GM12878 (cell line): Measurements from ENCODE around the gene ZNF284. TPM values are rescaled to one million over a fixed set of nuclear protein-coding genes. Genes with fewer than 3 reads are reported as not detected.

Source experiments
- BHLHE40 ChIP-seq, 2 experiments: fragments of 450-650 bp in 1 of 2; IDR thresholded peaks; 2 replicates each; pipeline ENCODE4 v1.6.1; 2011 to 2017; ENCODE audit warnings: low read depth in 2 of 2, borderline replicate concordance in 1 of 2, improper control_type of control experiment in 1 of 2, low read length in 1 of 2, mild to moderate bottlenecking in 1 of 2
- ELK1 ChIP-seq: IDR thresholded peaks from 2 replicates; pipeline ENCODE4 v1.6.1; 2012; ENCODE audit warnings: low read depth, low read length, improper control_type of control experiment
- JUND ChIP-seq: IDR thresholded peaks from 2 replicates; pipeline ENCODE4 v1.6.1; 2012; ENCODE audit warnings: low read depth, mild to moderate bottlenecking, low read length, improper control_type of control experiment, moderate library complexity
- PRDM15 ChIP-seq: fragments of 450-650 bp; formaldehyde crosslinking; IDR thresholded peaks from 2 replicates; pipeline ENCODE4 v1.4.0; 2020; ENCODE audit warnings: mild to moderate bottlenecking, moderate library complexity
- SIX5 ChIP-seq: IDR thresholded peaks from 2 replicates; pipeline ENCODE4 v1.6.1; 2011; ENCODE audit warnings: mild to moderate bottlenecking, low read depth, low read length, moderate library complexity; ENCODE audit not compliant: severe bottlenecking
- TAF1 ChIP-seq: IDR thresholded peaks from 2 replicates; pipeline ENCODE4 v1.6.1; 2011; ENCODE audit warnings: mild to moderate bottlenecking, low read depth, low read length, borderline replicate concordance
- polyA plus RNA-seq, 11 experiments: library from polyadenylated mRNA; depleted of rRNA in 4 of 11; unstranded in 6 of 11; stranded (reverse) in 5 of 11; fragments of >200 nt; fragmentation: Nextera tagmentation in 4 of 11; fragmentation: Illumina TruSeq in 1 of 11; extraction: Ambion mirVana in 4 of 11; extraction: Trizol in 1 of 11; gene quantifications; 1 replicate in 1 of 11; 2 replicates in 10 of 11; pipeline versions ENCODE4 v1.2.1 to v1.2.3, GENCODE V29; 2011 to 2016; ENCODE audit warnings: inconsistent platforms in 2 of 11, missing spikeins in 2 of 11, low read depth in 1 of 11
- total RNA-seq, 4 experiments: library from RNA; depleted of rRNA in 3 of 4; stranded (reverse); fragments of >200 nt in 3 of 4; fragmentation: Illumina TruSeq in 1 of 4; extraction: Trizol in 1 of 4; gene quantifications; 2 replicates each; pipeline versions ENCODE4 v1.2.1 to v1.2.3, GENCODE V29; 2013 to 2021
- TF ChIP-seq, protein P1 (sequence below): IDR thresholded peaks from 2 replicates; pipeline ENCODE4 v1.6.1; 2012; ENCODE audit warnings: low read depth, low read length, improper control_type of control experiment
- TF ChIP-seq, protein P2 (sequence below): IDR thresholded peaks from 2 replicates; pipeline ENCODE4 v1.6.1; 2011; ENCODE audit warnings: mild to moderate bottlenecking, low read depth, low read length, moderate library complexity; ENCODE audit not compliant: insufficient replicate concordance

The ZNF284 gene
- total and polyA plus RNA-seq, 10 of the 15 experiments (the other 5 are each of a cell fraction or from before 2014, with no cell fraction given) = 0.35 to 1.7 (median 0.60) TPM

DNA sequence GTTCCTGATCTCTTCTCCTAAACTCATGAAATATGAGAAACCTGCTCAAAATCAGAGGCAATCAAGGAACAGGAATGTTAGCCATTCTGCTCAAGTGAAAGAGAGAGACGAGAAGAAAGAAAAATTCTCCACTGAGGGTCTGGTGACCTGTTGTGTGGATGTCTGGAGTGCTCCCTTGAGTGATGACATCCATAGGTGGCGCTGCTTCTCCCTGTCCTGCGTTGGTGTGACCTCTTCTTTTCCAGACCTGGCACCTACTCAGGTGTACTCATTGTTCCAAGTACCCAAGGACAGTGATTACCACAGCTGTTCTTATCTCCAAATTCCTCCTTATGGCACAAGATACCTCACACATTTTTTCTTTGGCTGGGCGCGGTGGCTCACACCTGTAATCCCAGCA is 16.1 kb upstream of the ZNF284 start (continued):
- TF ChIP-seq ELK1 (no peak), TAF1 (no peak), BHLHE40 (IDR thresholded peaks at IDR 0.05; ENCODE audit: borderline replicate concordance in 1 of 2, low read depth in 2 of 2, low read length in 1 of 2) (no peak), SIX5 (no peak), PRDM15 (CRISPR knock-in tag) (no peak), JUND (no peak)
- TF ChIP-seq, protein P1, sequence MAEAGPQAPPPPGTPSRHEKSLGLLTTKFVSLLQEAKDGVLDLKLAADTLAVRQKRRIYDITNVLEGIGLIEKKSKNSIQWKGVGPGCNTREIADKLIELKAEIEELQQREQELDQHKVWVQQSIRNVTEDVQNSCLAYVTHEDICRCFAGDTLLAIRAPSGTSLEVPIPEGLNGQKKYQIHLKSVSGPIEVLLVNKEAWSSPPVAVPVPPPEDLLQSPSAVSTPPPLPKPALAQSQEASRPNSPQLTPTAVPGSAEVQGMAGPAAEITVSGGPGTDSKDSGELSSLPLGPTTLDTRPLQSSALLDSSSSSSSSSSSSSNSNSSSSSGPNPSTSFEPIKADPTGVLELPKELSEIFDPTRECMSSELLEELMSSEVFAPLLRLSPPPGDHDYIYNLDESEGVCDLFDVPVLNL = no peak
- TF ChIP-seq, protein P2, sequence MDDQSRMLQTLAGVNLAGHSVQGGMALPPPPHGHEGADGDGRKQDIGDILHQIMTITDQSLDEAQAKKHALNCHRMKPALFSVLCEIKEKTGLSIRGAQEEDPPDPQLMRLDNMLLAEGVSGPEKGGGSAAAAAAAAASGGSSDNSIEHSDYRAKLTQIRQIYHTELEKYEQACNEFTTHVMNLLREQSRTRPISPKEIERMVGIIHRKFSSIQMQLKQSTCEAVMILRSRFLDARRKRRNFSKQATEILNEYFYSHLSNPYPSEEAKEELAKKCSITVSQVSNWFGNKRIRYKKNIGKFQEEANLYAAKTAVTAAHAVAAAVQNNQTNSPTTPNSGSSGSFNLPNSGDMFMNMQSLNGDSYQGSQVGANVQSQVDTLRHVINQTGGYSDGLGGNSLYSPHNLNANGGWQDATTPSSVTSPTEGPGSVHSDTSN = no peak
